ENCODE measurements around the gene PSMD1.
A peak's percentile ranks its signal among the peaks of the same experiment; 100 is the strongest.

The PSMD1 gene

GRCh38 chr2:231056453-231057416, at the start of gene PSMD1:
TSS of gene PSMD1 (plus strand) at chr2:231056867. CDS start at chr2:231057026, 159 bp downstream.
- 0 out of 2 replicates have a peak, but pooled peaks cover 3% of the 10 kb centered on the region for H3K4me1 ChIP-seq (ENCODE audit: control insufficient read depth, insufficient read depth, low read length)
- peak; percentile 92 for DNase-seq (ENCODE audit: low read depth, low spot score)
- no peak within 1 kb of the TSS for H3K27ac ChIP-seq (ENCODE audit: low read length)
- no peaks in the 10 kb centered on the region for H3K9me3 ChIP-seq (ENCODE audit: control insufficient read depth, insufficient read depth, low read length)
- peak within 1 kb of the TSS; percentile 82 for H3K4me3 ChIP-seq (ENCODE audit: low read length)
- H3K36me3 ChIP-seq (ENCODE audit: control insufficient read depth, insufficient read depth, low read length) = no peaks in the 10 kb centered on the region; the same call in 1 of the 2 replicates
- no CpG with 5 or more reads among the region's 73 CpGs for WGBS (ENCODE audit: insufficient coverage, insufficient read length)
- H3K27me3 ChIP-seq (ENCODE audit: control insufficient read depth, insufficient read depth, low read length) = peaks cover 4% of the 10 kb centered on the region; the same call in 1 of the 2 replicates

- WGBS (ENCODE audit: insufficient coverage, insufficient read length) = no CpG with 5 or more reads among the region's 10 CpGs
- H3K4me1 ChIP-seq (ENCODE audit: control insufficient read depth, insufficient read depth, low read length) = no peaks in the 10 kb centered on the region
- DNase-seq (ENCODE audit: low read depth, low spot score) = no peak
- H3K27me3 ChIP-seq (ENCODE audit: control insufficient read depth, insufficient read depth, low read length) = no peaks in the 10 kb centered on the region
- H3K36me3 ChIP-seq (ENCODE audit: control insufficient read depth, insufficient read depth, low read length) = no peaks in the 10 kb centered on the region
- H3K27ac ChIP-seq (ENCODE audit: low read length) = no peak overlapping the region
- H3K4me3 ChIP-seq (ENCODE audit: low read length) = no peak overlapping the region
- no peaks in the 10 kb centered on the region for H3K9me3 ChIP-seq (ENCODE audit: control insufficient read depth, insufficient read depth, low read length)
These were observed 49.2 kb upstream of the PSMD1 start for GRCh38 chr2:231007286-231008098.

- H3K27me3 ChIP-seq (ENCODE audit: control insufficient read depth, insufficient read depth, low read length) = no peaks in the 10 kb centered on the region
- H3K36me3 ChIP-seq (ENCODE audit: control insufficient read depth, insufficient read depth, low read length) = no peaks in the 10 kb centered on the region
- DNase-seq (ENCODE audit: low read depth, low spot score) = no peak
- H3K9me3 ChIP-seq (ENCODE audit: control insufficient read depth, insufficient read depth, low read length) = no peaks in the 10 kb centered on the region
- H3K4me3 ChIP-seq (ENCODE audit: low read length) = no peak overlapping the region
- no peak overlapping the region for H3K27ac ChIP-seq (ENCODE audit: low read length)
- no peaks in the 10 kb centered on the region for H3K4me1 ChIP-seq (ENCODE audit: control insufficient read depth, insufficient read depth, low read length)
- WGBS (ENCODE audit: insufficient coverage, insufficient read length) = no CpG with 5 or more reads among the region's 6 CpGs
These were observed 48.5 kb upstream of the PSMD1 start for GRCh38 chr2:231008131-231008530.

GRCh38 chr2:231009236-231009919, 47.3 kb upstream of the PSMD1 start:
- no peak for DNase-seq (ENCODE audit: low read depth, low spot score)

GRCh38 chr2:231010201-231010730, 46.4 kb upstream of the PSMD1 start:
- H3K36me3 ChIP-seq (ENCODE audit: control insufficient read depth, insufficient read depth, low read length) = no peaks in the 10 kb centered on the region
- no peak overlapping the region for H3K4me3 ChIP-seq (ENCODE audit: low read length)
- H3K9me3 ChIP-seq (ENCODE audit: control insufficient read depth, insufficient read depth, low read length) = no peaks in the 10 kb centered on the region
- H3K4me1 ChIP-seq (ENCODE audit: control insufficient read depth, insufficient read depth, low read length) = peaks cover under 1% of the 10 kb centered on the region
- WGBS (ENCODE audit: insufficient coverage, insufficient read length) = no CpG with 5 or more reads among the region's 2 CpGs
- no peak overlapping the region for H3K27ac ChIP-seq (ENCODE audit: low read length)
- no peaks in the 10 kb centered on the region for H3K27me3 ChIP-seq (ENCODE audit: control insufficient read depth, insufficient read depth, low read length)
- no peak for DNase-seq (ENCODE audit: low read depth, low spot score)

More at GRCh38 chr2:231009236-231009919, 47.3 kb upstream of the PSMD1 start:
- WGBS (ENCODE audit: insufficient coverage, insufficient read length) = no CpG with 5 or more reads among the region's 14 CpGs
- Histone ChIP-seq H3K9me3 (ENCODE audit: control insufficient read depth, insufficient read depth, low read length) (no peaks in the 10 kb centered on the region), H3K4me3 (ENCODE audit: low read length) (no peak overlapping the region), H3K27me3 (ENCODE audit: control insufficient read depth, insufficient read depth, low read length) (no peaks in the 10 kb centered on the region), H3K27ac (ENCODE audit: low read length) (no peak overlapping the region), H3K36me3 (ENCODE audit: control insufficient read depth, insufficient read depth, low read length) (no peaks in the 10 kb centered on the region), H3K4me1 (ENCODE audit: control insufficient read depth, insufficient read depth, low read length) (no peaks in the 10 kb centered on the region)

GRCh38 chr2:231011526-231011925, 45.1 kb upstream of the PSMD1 start:
- no peaks in the 10 kb centered on the region for H3K27me3 ChIP-seq (ENCODE audit: control insufficient read depth, insufficient read depth, low read length)
- WGBS (ENCODE audit: insufficient coverage, insufficient read length) = no CpG with 5 or more reads among the region's 2 CpGs
- no peak overlapping the region for H3K27ac ChIP-seq (ENCODE audit: low read length)

GRCh38 chr2:231012463-231012862, 44.2 kb upstream of the PSMD1 start:
- H3K9me3 ChIP-seq (ENCODE audit: control insufficient read depth, insufficient read depth, low read length) = no peaks in the 10 kb centered on the region
- no peak overlapping the region for H3K27ac ChIP-seq (ENCODE audit: low read length)
- peaks cover 5% of the 10 kb centered on the region for H3K4me1 ChIP-seq (ENCODE audit: control insufficient read depth, insufficient read depth, low read length)
- no peaks in the 10 kb centered on the region for H3K27me3 ChIP-seq (ENCODE audit: control insufficient read depth, insufficient read depth, low read length)
- H3K36me3 ChIP-seq (ENCODE audit: control insufficient read depth, insufficient read depth, low read length) = no peaks in the 10 kb centered on the region
- no peak overlapping the region for H3K4me3 ChIP-seq (ENCODE audit: low read length)
- WGBS (ENCODE audit: insufficient coverage, insufficient read length) = no CpG with 5 or more reads among the region's 3 CpGs
- DNase-seq (ENCODE audit: low read depth, low spot score) = no peak

More at GRCh38 chr2:231011526-231011925, 45.1 kb upstream of the PSMD1 start:
- Histone ChIP-seq H3K36me3 (ENCODE audit: control insufficient read depth, insufficient read depth, low read length) (no peaks in the 10 kb centered on the region), H3K9me3 (ENCODE audit: control insufficient read depth, insufficient read depth, low read length) (no peaks in the 10 kb centered on the region), H3K4me3 (ENCODE audit: low read length) (no peak overlapping the region), H3K4me1 (ENCODE audit: control insufficient read depth, insufficient read depth, low read length) (peaks cover 5% of the 10 kb centered on the region)
- DNase-seq (ENCODE audit: low read depth, low spot score) = no peak

- Histone ChIP-seq H3K36me3 (ENCODE audit: control insufficient read depth, insufficient read depth, low read length) (no peaks in the 10 kb centered on the region), H3K9me3 (ENCODE audit: control insufficient read depth, insufficient read depth, low read length) (no peaks in the 10 kb centered on the region), H3K27me3 (ENCODE audit: control insufficient read depth, insufficient read depth, low read length) (no peaks in the 10 kb centered on the region), H3K27ac (ENCODE audit: low read length) (no peak overlapping the region), H3K4me1 (ENCODE audit: control insufficient read depth, insufficient read depth, low read length) (peaks cover 5% of the 10 kb centered on the region), H3K4me3 (ENCODE audit: low read length) (no peak overlapping the region)
- whole genome bisulfite sequencing (ENCODE audit: insufficient coverage, insufficient read length) = no CpG with 5 or more reads among the region's 3 CpGs
- DNase-seq (ENCODE audit: low read depth, low spot score) = no peak
These were observed 42.8 kb upstream of the PSMD1 start for GRCh38 chr2:231013820-231014219.

GRCh38 chr2:231015478-231015877, 41.2 kb upstream of the PSMD1 start:
- no peak for DNase-seq (ENCODE audit: low read depth, low spot score)
- no peaks in the 10 kb centered on the region for H3K27me3 ChIP-seq (ENCODE audit: control insufficient read depth, insufficient read depth, low read length)
- no CpG with 5 or more reads among the region's 7 CpGs for WGBS (ENCODE audit: insufficient coverage, insufficient read length)

GRCh38 chr2:231015926-231016325, 40.7 kb upstream of the PSMD1 start:
- WGBS (ENCODE audit: insufficient coverage, insufficient read length) = no CpG with 5 or more reads among the region's 3 CpGs
- DNase-seq (ENCODE audit: low read depth, low spot score) = no peak
- no peaks in the 10 kb centered on the region for H3K9me3 ChIP-seq (ENCODE audit: control insufficient read depth, insufficient read depth, low read length)

More at GRCh38 chr2:231015478-231015877, 41.2 kb upstream of the PSMD1 start:
- Histone ChIP-seq H3K4me1 (ENCODE audit: control insufficient read depth, insufficient read depth, low read length) (peaks cover 5% of the 10 kb centered on the region), H3K4me3 (ENCODE audit: low read length) (no peak overlapping the region), H3K9me3 (ENCODE audit: control insufficient read depth, insufficient read depth, low read length) (no peaks in the 10 kb centered on the region), H3K36me3 (ENCODE audit: control insufficient read depth, insufficient read depth, low read length) (no peaks in the 10 kb centered on the region), H3K27ac (ENCODE audit: low read length) (no peak overlapping the region)

More at GRCh38 chr2:231015926-231016325, 40.7 kb upstream of the PSMD1 start:
- Histone ChIP-seq H3K36me3 (ENCODE audit: control insufficient read depth, insufficient read depth, low read length) (no peaks in the 10 kb centered on the region), H3K4me1 (ENCODE audit: control insufficient read depth, insufficient read depth, low read length) (peaks cover 5% of the 10 kb centered on the region), H3K27ac (ENCODE audit: low read length) (no peak overlapping the region), H3K27me3 (ENCODE audit: control insufficient read depth, insufficient read depth, low read length) (no peaks in the 10 kb centered on the region), H3K4me3 (ENCODE audit: low read length) (no peak overlapping the region)
